Hematopoietic multipotent progenitor cell treated with erythropoietin and hydrocortisone succinate and interleukin-3 and kit ligand, for 8 days (in vitro differentiated cells): ENCODE data around the gene FLRT3.

Source experiments
- DNase-seq: peaks from one replicate; pipeline ENCODE4 v3.0.0-alpha.2; 2015

FLRT3 gene

DNA sequence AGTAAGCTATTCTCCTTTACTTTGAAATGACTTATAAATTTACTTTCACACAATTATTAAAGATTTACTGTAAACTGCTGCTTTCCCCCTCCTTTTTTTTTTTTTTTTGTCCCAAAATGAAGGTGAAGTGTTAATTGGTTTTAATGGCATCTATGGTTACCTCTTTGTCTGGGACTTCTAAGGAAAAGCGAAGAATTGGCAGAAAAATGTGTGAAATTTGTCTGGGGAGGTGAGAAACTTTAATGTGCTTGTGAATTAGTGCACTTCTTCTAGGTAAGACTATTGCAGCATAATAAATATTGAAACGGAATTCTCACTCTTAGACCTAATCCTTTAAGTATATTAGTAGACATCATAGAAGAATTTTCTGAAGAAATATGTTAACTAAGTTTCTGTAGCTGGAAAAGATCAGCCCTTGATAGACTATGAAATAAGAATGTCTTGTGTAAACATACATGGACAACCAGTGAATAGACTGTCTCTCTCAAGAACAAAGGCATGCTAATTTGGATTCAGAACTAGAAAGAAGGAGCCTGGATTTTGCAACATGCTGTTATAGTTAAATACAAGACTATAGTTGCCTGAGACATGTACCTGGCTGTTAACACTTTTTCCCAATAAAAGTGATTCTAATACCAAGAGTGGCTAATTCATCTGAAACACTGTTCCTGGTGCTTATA, 23.9 kb downstream of the FLRT3 start:
- DNase-seq = no peak

DNA sequence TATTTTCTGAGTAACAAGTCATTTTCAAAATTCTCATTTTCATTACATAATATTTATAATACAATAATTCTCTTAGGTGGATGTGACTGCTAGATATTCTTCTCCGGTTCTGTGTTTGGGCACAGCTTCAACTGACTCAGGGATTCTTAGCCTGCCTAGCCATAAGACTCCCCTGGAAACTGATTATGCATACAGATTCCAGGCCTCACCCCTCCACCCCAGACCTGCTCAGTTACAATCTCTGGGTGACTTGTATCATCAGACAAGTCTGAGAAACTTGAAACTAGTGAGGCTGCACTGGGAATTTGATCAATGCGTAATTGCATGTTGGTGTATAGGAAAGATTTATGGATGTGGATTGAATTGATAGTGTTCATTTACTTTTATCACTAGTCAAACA, 25.4 kb downstream of the FLRT3 start:
- no peak for DNase-seq

DNA sequence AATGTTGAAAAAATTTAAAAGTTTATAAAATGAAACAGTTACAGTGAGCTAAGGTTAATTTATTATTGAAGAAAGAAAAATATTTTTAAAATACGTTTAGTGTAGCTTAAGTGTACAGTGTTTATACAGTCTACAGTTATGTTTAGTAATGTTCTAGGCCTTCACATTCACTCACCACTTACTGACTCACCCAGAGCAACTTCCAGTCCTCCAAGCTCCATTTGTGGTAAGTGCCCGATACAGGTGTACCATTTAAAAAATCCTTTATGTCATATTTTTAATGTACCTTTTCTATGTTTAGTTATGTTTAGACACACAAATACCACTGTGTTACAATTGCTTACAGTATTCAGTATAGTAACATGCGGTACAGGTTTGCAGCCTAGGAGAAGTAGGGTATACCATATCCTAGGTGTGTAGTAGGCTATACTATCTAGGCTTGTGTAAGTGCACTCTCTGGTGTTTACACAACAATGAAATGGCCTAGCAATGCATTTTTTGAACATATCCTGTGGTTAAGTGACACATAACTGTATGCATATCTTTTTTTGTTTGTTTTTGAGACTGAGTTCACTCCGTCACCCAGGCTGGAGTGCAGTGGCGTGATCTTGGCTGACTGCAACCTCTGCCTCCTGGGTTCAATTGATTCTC, 26.3 kb downstream of the FLRT3 start:
- DNase-seq = no peak

DNA sequence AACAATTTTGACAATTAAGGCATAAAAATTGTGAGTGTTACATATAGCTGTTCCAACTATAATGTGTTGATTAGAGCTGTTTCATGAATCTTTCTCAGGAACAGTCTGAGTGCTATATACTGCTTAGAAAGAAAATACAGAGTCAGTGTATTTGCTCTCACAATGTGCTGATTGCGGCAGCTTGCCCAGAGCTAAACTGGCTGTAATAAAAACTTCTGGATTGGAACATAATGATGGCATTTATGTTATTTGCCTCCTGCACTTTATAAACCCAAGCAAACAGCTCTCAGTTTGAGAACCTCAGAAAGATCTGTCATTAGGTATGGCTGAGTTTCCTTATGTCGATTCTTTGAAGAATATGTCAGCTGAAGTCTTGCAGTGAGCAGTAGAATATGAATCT, 29.5 kb downstream of the FLRT3 start:
- no peak for DNase-seq

DNA sequence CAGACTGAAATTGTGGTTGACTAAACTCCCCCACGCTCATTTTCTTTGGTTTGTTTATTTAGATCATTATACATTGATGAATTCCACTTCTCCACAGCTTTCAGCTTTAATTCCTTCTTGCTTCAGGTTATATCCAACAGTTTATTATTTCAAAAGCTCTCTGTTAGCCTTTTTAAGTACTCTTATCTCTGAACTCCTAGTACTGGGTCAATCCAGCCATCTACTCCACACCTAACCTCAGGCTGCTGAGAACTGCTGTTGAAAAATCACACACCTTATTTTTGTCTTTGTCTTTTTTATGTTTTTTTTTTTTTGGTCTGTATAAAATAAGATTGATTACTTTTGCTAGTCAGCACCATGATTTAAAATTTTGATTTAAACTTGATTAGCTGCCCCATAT, 32.9 kb downstream of the FLRT3 start:
- DNase-seq = no peak

DNA sequence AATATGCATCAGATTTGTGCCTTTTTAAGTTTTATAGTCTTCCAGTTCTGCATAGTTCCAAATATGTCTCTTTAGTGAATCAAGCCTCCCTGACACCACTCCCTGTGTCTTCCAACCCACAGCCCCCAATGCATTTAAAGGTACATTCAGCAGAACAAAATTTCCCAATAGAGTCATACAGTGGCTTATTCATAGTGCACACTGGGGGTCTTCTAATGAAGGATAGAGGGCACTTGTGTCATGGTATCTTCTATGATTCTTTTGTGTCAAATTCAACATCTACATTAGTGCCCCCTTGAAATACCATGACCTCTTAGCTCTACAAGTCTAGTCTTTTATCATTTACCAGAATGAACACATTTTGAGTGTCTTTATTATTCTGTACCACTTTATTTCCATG, 33.8 kb downstream of the FLRT3 start:
- DNase-seq = no peak

DNA sequence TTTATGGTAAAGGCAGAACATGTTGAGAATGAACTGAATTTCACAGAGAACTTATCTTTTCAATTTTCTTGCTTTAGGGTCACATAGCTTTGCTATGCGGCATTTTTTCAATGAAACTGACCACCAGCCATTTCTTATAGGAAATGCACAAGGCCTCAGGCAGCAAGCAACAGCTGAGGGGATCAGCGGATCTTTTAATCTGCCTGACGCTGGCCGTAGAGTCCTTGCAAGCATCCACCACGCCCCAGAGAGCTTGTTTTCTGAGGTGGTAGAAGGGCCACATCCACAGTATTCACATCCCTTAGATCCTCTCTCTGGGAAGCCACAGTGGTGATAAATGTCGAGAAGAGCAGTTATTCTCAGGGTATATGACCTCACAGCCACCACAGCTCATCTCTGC, 34.3 kb downstream of the FLRT3 start:
- DNase-seq = no peak

DNA sequence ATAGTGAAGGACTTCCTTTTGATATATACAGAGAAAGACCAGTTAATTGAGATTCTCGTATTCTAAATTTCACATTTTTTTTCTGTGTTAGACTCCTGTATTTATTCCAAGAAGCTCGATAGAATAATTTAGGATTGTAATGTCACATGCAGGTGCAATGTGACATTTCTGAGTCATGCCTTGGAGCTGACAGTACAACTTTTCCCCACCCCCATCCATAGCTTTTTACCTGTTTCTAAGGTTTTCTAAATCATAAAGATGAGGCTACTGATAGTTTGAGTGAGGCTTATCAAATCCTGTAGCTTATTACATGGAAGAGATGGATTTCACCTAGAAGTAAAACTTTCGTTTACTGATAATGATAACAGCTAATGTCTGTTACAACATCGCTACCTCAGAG, 37.6 kb downstream of the FLRT3 start:
- no peak for DNase-seq

DNA sequence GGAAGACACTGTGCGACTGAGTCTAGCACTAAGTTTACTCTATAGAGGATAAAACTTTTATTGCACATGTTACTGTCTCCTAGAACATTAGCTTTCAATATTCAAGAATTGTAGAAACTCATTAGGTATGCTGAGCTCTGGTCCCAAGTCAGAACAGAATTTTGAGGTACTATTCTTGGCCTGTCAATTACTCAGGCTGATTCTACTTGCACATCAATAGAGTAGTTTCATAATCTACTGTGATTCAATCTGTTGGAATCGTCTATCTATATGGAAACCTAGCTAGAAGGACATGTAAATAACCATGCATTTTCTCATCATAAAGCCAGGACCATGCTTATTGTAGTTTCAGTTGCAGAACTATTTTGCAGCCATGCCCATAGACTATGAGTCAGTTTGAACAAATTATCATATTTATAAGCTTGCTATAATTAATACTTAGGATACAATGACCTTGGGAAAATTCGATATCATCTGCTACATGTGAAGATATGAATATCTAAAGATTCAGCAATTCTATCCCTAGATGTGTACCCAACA, 41.6 kb downstream of the FLRT3 start:
- no peak for DNase-seq

DNA sequence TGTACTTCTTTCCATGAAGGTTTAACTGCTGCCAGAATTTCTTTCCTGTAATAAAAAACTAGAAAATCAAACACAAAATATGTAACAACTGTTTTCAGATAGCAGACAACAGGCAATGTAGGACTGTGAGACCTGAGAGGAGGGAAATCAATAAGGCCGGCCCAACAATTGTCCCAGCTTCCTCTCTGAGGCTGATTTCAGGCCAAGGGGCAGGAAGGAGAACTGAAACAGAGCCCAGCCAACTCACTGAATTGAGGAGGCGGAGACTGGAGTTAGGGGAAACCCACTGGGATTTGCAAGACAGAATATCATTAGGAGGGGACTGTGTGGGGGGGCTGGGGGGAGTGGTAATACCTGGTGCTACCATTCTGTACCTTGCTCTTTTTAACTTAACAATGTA, 42.2 kb downstream of the FLRT3 start:
- DNase-seq = no peak

DNA sequence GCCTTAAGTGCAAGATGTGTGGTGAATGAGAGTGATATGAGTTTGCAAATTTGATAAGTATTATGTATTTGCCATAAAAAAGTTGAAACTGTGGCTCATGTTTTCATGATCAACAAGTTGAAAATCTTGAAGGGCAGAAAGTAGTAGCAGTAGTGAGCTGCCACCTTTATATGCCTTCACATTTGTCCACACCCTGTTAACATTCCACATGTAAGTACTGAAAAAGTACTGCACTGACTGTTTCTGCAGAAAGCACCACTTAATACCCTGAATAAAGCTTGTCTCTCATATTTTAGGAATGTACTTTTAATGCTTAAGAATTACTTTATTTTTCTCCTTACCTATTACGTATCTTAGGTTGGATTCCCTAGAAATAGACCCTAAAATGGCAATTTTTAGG, 45.9 kb downstream of the FLRT3 start:
- DNase-seq = no peak

DNA sequence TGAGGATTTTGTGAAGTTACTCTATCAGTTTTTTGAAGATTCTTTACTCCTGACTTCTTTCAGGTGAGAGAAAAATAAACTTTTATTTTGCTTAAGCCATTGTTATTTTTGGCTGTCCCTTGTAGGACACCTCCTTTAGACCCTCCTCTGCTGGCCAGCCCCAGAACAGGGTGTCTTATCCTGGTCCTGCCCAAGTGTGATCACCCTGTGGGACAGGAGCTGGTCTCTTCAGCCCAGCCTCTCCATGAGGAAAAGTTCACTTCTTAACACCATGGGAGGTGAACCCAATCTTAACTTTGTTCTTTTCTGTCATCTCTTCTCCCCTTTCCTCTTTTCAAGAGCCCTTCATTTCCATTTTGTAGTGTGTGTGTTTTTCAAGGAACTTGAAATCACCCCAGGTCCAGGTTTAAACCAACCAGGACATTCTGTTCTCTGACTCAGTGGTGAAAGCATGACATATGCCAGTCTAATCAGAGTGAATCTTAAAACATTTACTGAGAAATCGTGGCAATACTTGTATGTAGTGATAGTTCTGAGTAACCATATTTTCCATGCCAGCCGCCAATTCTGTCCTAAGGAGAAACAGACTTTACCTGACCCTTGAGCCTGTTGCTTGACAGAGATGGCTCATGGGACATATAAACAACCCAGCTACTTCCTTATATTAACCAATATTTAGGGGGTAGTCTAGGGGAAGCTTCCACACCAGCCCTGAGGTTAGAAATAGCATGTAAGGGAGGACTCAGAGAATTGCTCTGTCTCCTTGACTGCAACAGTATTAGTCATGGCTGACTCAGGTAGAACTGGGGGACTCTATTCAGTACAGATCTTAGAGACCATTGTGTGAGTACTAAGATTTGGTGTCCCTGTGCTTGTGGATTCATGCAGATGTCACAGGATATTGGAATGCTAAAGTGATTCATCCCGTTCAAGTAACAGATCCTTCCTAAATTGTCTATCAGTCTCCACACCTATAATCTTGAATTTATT, 48.8 kb downstream of the FLRT3 start:
- no peak for DNase-seq

DNA sequence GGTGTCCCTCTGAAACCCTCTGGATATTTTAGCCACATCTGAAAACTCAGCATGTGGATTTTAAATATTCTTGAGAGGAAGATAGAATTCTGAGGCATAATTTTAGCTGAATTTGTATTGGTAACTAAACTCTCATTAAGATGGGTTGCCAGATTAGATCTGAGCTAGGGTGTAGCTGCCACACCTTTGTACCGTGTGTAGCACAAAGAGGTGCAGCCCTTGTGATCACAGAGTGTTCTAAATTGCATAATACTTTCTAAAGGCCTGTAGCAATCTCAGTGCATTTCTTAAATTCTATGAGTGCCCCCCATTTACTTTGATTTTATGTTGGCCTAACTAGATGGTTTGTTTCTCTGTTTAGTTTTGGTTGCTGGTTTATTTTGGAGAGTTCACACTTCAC, 53.0 kb downstream of the FLRT3 start:
- no peak for DNase-seq

DNA sequence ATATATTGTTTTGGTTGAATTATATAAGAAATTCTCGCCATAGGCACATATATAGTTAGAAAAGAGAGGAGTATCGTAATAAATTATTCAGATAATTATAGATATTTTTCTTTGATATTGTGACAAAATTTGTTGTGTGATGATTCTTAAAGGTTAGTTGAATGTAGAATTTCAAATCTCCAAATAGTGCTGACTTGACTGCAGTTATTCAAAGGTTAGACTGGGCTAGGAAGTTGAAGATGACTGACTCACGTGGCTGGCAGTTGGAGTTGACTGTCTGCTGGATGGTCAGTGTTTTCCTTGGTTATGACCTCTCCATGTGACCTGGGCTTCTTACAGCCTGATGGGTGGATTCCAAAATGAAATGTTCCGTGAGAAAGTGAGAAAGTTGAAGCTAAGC, 55.3 kb downstream of the FLRT3 start:
- DNase-seq = no peak
